ENCODE data around the gene AGBL1.

Gene AGBL1

DNA sequence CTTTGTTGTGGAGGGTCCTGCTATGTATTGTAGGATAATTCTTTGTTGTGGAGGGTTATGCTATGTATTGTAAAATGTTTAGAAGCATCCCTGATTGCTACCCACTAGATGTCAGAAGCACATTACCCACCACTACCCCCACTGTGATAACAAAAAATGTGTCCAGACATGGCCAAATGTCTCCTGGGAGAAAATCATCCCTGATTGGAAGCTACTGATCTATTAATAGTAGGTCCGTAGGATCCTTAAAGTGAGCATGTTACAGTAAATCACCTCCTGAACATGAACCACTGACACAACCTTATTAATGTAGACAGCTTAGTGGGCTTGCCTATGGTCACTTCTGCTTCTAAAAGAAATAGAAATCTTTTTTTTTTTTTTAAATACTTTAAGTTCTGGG is 884.6 kb downstream of the AGBL1 start:
- TF ChIP-seq SIN3A (IDR thresholded peaks at IDR 0.05; ENCODE audit: borderline replicate concordance, insufficient read depth, low read length) (no peak), FOXP2 (optimal IDR thresholded peaks at IDR 0.05; ENCODE audit: borderline replicate concordance, extremely low read depth, extremely low read length, insufficient read depth) (no peak), POLR2AphosphoS5 (IDR thresholded peaks at IDR 0.05; ENCODE audit: low read depth, low read length) (no peak), REST (IDR thresholded peaks at IDR 0.05; ENCODE audit: insufficient read depth in 1 of 2, low read depth in 2 of 2, low read length in 2 of 2) (no peak)

DNA sequence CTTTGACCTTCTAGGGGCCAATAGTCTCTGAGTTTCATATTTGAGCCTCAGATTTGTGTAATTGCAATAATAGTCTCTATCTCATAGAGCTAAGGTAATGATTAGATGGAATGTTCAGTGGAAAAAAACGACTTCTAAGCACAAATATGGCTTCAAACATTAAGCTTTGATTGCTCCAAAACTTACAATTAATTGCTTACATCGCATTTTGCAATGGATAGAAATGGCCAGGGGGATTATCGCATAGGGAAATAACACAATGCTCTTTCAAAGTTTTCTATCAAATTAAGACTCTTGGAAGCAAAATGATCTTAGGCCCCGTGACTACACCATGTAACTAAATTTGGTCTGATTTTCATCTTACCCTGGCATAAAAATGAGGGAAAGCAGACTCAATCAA is 888.6 kb downstream of the AGBL1 start:
- TF ChIP-seq TAF1 (IDR thresholded peaks at IDR 0.05; ENCODE audit: borderline replicate concordance, insufficient read depth, low read length) (no peak), SIN3A (IDR thresholded peaks at IDR 0.05; ENCODE audit: borderline replicate concordance, insufficient read depth, low read length) (no peak), REST (IDR thresholded peaks at IDR 0.05; ENCODE audit: insufficient read depth in 1 of 2, low read depth in 2 of 2, low read length in 2 of 2) (no peak), FOXP2 (optimal IDR thresholded peaks at IDR 0.05; ENCODE audit: borderline replicate concordance, extremely low read depth, extremely low read length, insufficient read depth) (no peak), POLR2AphosphoS5 (IDR thresholded peaks at IDR 0.05; ENCODE audit: low read depth, low read length) (no peak)

DNA sequence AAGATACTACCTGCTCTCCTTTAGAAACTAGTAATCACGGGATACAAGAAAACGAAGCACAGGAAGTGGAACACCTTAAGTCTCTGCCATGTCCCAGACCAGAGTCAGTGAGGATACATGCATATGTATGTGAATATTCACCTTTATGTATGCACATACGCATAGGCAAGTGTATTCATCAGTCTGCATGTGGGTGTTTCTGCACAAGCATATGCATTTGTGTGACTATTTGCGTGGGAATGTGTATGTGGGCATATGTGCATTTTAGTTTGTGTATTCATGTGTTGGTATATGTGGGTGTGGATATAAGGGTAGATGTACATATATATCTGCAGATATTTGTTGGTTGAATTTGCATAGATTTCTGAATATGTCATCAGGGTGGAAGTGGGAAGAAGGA is 889.7 kb downstream of the AGBL1 start:
- TF ChIP-seq TAF1 (IDR thresholded peaks at IDR 0.05; ENCODE audit: borderline replicate concordance, insufficient read depth, low read length) (no peak), SIN3A (IDR thresholded peaks at IDR 0.05; ENCODE audit: borderline replicate concordance, insufficient read depth, low read length) (no peak), REST (IDR thresholded peaks at IDR 0.05; ENCODE audit: insufficient read depth in 1 of 2, low read depth in 2 of 2, low read length in 2 of 2) (no peak), POLR2AphosphoS5 (IDR thresholded peaks at IDR 0.05; ENCODE audit: low read depth, low read length) (no peak), FOXP2 (optimal IDR thresholded peaks at IDR 0.05; ENCODE audit: borderline replicate concordance, extremely low read depth, extremely low read length, insufficient read depth) (no peak)

DNA sequence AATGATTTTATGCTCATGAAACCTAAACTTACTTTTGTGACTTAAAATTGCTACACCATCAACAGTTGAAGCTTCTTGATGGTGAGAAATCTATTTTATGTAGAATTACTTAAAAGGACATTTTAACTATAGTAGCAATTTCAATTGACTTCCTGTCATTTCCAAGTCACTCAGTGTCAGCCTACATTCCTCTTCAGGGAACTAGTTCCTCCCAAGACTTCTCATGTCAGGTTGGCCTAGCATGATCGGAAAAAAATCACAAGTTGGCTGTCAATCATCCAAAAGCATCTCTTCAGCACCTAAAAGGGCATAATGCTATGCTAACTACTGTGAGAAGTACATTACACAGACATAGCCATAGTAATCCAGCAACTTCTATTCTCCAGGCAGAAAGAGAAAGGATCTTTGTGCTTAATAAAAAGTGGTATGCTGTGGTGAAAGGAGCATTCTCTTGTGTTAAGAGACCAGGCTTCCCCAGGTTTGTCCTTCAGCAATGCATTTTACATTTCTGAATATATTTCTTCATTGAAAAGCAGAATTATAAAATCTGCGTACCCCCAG is 893.7 kb downstream of the AGBL1 start:
- TF ChIP-seq FOXP2 (optimal IDR thresholded peaks at IDR 0.05; ENCODE audit: borderline replicate concordance, extremely low read depth, extremely low read length, insufficient read depth) (no peak), SIN3A (IDR thresholded peaks at IDR 0.05; ENCODE audit: borderline replicate concordance, insufficient read depth, low read length) (no peak), POLR2AphosphoS5 (IDR thresholded peaks at IDR 0.05; ENCODE audit: low read depth, low read length) (no peak), REST (IDR thresholded peaks at IDR 0.05; ENCODE audit: insufficient read depth in 1 of 2, low read depth in 2 of 2, low read length in 2 of 2) (no peak), TAF1 (IDR thresholded peaks at IDR 0.05; ENCODE audit: borderline replicate concordance, insufficient read depth, low read length) (no peak)

DNA sequence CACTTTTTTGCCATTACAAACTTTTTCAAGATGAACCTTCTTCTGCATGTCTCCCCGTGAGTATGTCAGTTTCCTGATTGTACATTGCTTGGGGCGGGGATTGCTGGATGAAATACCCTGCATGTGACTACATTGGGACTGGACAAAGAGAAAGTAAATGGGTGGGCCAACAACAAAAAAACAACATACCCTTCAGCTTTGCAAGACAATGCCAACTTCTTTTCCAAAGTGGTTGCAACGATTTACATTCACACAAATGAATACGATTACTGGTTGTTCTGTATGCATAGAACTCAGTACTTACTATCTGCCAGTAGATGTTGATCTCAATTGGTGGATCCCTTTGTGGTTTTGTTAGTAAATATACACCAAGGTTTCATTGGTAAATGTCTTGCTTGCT is 908.4 kb downstream of the AGBL1 start:
- no peak for TF ChIP-seq REST (IDR thresholded peaks at IDR 0.05; ENCODE audit: insufficient read depth in 1 of 2, low read depth in 2 of 2, low read length in 2 of 2)
- no peak for TF ChIP-seq SIN3A (IDR thresholded peaks at IDR 0.05; ENCODE audit: borderline replicate concordance, insufficient read depth, low read length)
- TF ChIP-seq POLR2AphosphoS5 (IDR thresholded peaks at IDR 0.05; ENCODE audit: low read depth, low read length) = no peak
- TF ChIP-seq FOXP2 (optimal IDR thresholded peaks at IDR 0.05; ENCODE audit: borderline replicate concordance, extremely low read depth, extremely low read length, insufficient read depth) = no peak
- TF ChIP-seq TAF1 (IDR thresholded peaks at IDR 0.05; ENCODE audit: borderline replicate concordance, insufficient read depth, low read length) = no peak

Measured in PFSK-1 (cell line).